ENCODE data around the gene ENPEP. TPM values are rescaled to one million over a fixed set of nuclear protein-coding genes. Genes with fewer than 3 reads are reported as not detected.
"Not testable (repeated sequence)": the region's sequence is repeated elsewhere in the genome, so short reads cannot be mapped to it uniquely, and the experiment has no call there.

The ENPEP gene
- total RNA-seq, 1 experiment from 2014 or later, result not detected

GRCh38 chr4:110474481-110474880, 1.5 kb upstream of the ENPEP start:
- no peaks in the 10 kb centered on the region for H3F3A ChIP-seq (ENCODE audit: low read length, unreplicated experiment)
- no peaks in the 10 kb centered on the region for H3K4me1 ChIP-seq (ENCODE audit: insufficient read depth, low read length)
- no peak overlapping the region for H3K4me3 ChIP-seq (ENCODE audit: low read length)
- intact Hi-C loops (cut with micrococcal nuclease), result no loop called here
- H3K36me3 ChIP-seq (ENCODE audit: low read depth, low read length), result no peaks in the 10 kb centered on the region
- POLR2A ChIA-PET (ENCODE audit: unreplicated experiment), result no interaction called here
- no peak overlapping the region for H3K9ac ChIP-seq (ENCODE audit: low read length)
- no peaks in the 10 kb centered on the region for H3K9me2 ChIP-seq (replicated peaks; ENCODE audit: low read length)
- H3K9me3 ChIP-seq (ENCODE audit: low read length), result no peaks in the 10 kb centered on the region
- no peaks in the 10 kb centered on the region for H4K20me1 ChIP-seq (ENCODE audit: low read length)
- DNase-seq (no peak), ATAC-seq (no peak)
- H3K4me2 ChIP-seq (ENCODE audit: low read length), result no peak overlapping the region
- H3K27me3 ChIP-seq (ENCODE audit: low read length), result peaks cover 15% of the 10 kb centered on the region
- TF ChIP-seq EZH2phosphoT487 (IDR thresholded peaks at IDR 0.05; ENCODE audit: borderline replicate concordance, low read length), result no peak
- TF ChIP-seq, protein P1, sequence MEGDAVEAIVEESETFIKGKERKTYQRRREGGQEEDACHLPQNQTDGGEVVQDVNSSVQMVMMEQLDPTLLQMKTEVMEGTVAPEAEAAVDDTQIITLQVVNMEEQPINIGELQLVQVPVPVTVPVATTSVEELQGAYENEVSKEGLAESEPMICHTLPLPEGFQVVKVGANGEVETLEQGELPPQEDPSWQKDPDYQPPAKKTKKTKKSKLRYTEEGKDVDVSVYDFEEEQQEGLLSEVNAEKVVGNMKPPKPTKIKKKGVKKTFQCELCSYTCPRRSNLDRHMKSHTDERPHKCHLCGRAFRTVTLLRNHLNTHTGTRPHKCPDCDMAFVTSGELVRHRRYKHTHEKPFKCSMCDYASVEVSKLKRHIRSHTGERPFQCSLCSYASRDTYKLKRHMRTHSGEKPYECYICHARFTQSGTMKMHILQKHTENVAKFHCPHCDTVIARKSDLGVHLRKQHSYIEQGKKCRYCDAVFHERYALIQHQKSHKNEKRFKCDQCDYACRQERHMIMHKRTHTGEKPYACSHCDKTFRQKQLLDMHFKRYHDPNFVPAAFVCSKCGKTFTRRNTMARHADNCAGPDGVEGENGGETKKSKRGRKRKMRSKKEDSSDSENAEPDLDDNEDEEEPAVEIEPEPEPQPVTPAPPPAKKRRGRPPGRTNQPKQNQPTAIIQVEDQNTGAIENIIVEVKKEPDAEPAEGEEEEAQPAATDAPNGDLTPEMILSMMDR (conservative IDR thresholded peaks at IDR 0.05; ENCODE audit: low read depth, low read length), result no peak
- H3K27ac ChIP-seq (ENCODE audit: low read length), result no peak overlapping the region
- H3K79me2 ChIP-seq (ENCODE audit: low read length), result no peaks in the 10 kb centered on the region
- H2AFZ ChIP-seq (ENCODE audit: low read length), result no peak overlapping the region
- no TSS peak for BruUV-seq (replicated peaks)
- CTCF ChIA-PET, result no interaction called here

GRCh38 chr4:110475080-110475479, 875 bp upstream of the ENPEP start:
- CTCF ChIA-PET; POLR2A ChIA-PET (ENCODE audit: unreplicated experiment); H3K36me3 ChIP-seq (ENCODE audit: low read depth, low read length): not testable (repeated sequence)

DNA sequence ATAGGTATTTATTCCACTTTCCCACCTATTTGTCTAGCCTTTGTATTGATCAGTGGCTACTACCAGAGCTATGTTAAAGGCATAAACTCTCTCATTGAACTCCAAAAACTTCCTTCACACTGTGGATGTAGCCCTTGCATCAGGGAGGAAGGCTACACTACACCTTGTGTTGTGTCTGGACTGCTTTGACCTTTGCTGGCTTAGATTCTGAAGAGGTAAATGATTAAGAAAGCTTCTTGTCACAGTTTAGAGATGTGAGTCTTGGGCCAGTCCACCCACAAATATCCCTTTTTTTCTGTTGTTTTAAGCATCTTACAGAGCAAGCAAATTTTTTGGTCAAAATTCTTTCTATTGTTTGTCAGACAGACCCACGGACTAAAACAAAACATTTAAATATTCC, 1.9 kb downstream of the ENPEP start:
- no peaks in the 10 kb centered on the region for H3K9me3 ChIP-seq (ENCODE audit: low read length)
- no TSS peak for BruUV-seq (replicated peaks)

More at GRCh38 chr4:110475080-110475479, 875 bp upstream of the ENPEP start:
- H3K9me3 ChIP-seq (ENCODE audit: low read length); H3K9me2 ChIP-seq (replicated peaks; ENCODE audit: low read length); H3F3A ChIP-seq (ENCODE audit: low read length, unreplicated experiment); H3K9ac ChIP-seq (ENCODE audit: low read length); H3K4me1 ChIP-seq (ENCODE audit: insufficient read depth, low read length); BruUV-seq (replicated peaks); H3K79me2 ChIP-seq (ENCODE audit: low read length); H3K4me3 ChIP-seq (ENCODE audit: low read length); H3K27ac ChIP-seq (ENCODE audit: low read length); intact Hi-C loops (cut with micrococcal nuclease); DNase-seq; H3K4me2 ChIP-seq (ENCODE audit: low read length); H2AFZ ChIP-seq (ENCODE audit: low read length); H4K20me1 ChIP-seq (ENCODE audit: low read length); ATAC-seq: not testable (repeated sequence)
- peaks cover 15% of the 10 kb centered on the region for H3K27me3 ChIP-seq (ENCODE audit: low read length)

More for the DNA sequence above, 1.9 kb downstream of the ENPEP start:
- H3K9me2 ChIP-seq (replicated peaks; ENCODE audit: low read length), result no peaks in the 10 kb centered on the region
- no peak overlapping the region for H3K4me2 ChIP-seq (ENCODE audit: low read length)
- H3K9ac ChIP-seq (ENCODE audit: low read length), result no peak overlapping the region
- no peak for DNase-seq
- H3F3A ChIP-seq (ENCODE audit: low read length, unreplicated experiment), result no peaks in the 10 kb centered on the region
- ChIA-PET POLR2A (ENCODE audit: unreplicated experiment) (no interaction called here), CTCF (no interaction called here)
- intact Hi-C loops (cut with micrococcal nuclease), result no loop called here
- no peaks in the 10 kb centered on the region for H3K79me2 ChIP-seq (ENCODE audit: low read length)
- no peaks in the 10 kb centered on the region for H4K20me1 ChIP-seq (ENCODE audit: low read length)
- ATAC-seq, result no peak
- no peaks in the 10 kb centered on the region for H3K4me1 ChIP-seq (ENCODE audit: insufficient read depth, low read length)
- no peaks in the 10 kb centered on the region for H3K36me3 ChIP-seq (ENCODE audit: low read depth, low read length)
- TF ChIP-seq EZH2phosphoT487 (IDR thresholded peaks at IDR 0.05; ENCODE audit: borderline replicate concordance, low read length) (no peak), EZH2 (IDR thresholded peaks at IDR 0.05; ENCODE audit: low read length, unreplicated experiment) (no peak)
- TF ChIP-seq, protein P1 (conservative IDR thresholded peaks at IDR 0.05; ENCODE audit: low read depth, low read length), result no peak
- no peak overlapping the region for H3K27ac ChIP-seq (ENCODE audit: low read length)
- H3K4me3 ChIP-seq (ENCODE audit: low read length), result no peak overlapping the region
- peaks cover 15% of the 10 kb centered on the region for H3K27me3 ChIP-seq (ENCODE audit: low read length)
- H2AFZ ChIP-seq (ENCODE audit: low read length), result no peak overlapping the region

All from PC-3 (cell line).